HL-60 (cell line): ENCODE results near the gene RTN4R.
"Not testable (repeated sequence)": the region's sequence is repeated elsewhere in the genome, so short reads cannot be mapped to it uniquely, and the experiment has no call there.

Experiments used
- DNase-seq, 2 experiments: peaks; one replicate each; pipeline ENCODE4 v3.0.0-alpha.2; 2010 to 2020; ENCODE audit warnings: low read depth in 1 of 2, low spot score in 1 of 2
- H3K27ac ChIP-seq: fragments of 250-450 bp; sonication (Bioruptor Pico); replicated peaks from 2 replicates; pipeline ENCODE4 v1.5.1; 2020; ENCODE audit warnings: mild to moderate bottlenecking, moderate library complexity
- H3K27me3 ChIP-seq: fragments of 250-450 bp; sonication (Bioruptor Pico); 2 replicates; pipeline ENCODE4 v1.5.1; 2021; ENCODE audit warnings: mild to moderate bottlenecking, moderate library complexity; ENCODE audit not compliant: insufficient read depth, poor library complexity, severe bottlenecking
- H3K4me3 ChIP-seq: replicated peaks from 2 replicates; pipeline ENCODE4 v1.5.1; 2011; ENCODE audit warnings: mild to moderate bottlenecking, control low read depth, low read length; ENCODE audit not compliant: insufficient read depth
- GABPA ChIP-seq: IDR thresholded peaks from 2 replicates; pipeline ENCODE4 v1.6.1; 2012; ENCODE audit warnings: low read depth
- POLR2AphosphoS5 ChIP-seq: IDR thresholded peaks from 2 replicates; pipeline ENCODE4 v1.6.1; 2012; ENCODE audit warnings: low read depth
- SPI1 ChIP-seq: IDR thresholded peaks from 2 replicates; pipeline ENCODE4 v1.6.1; 2012; ENCODE audit warnings: low read depth, mild to moderate bottlenecking, borderline replicate concordance
- TF ChIP-seq, protein P1 (sequence below): IDR thresholded peaks from one replicate; pipeline ENCODE4 v1.5.1; 2011; ENCODE audit warnings: low read length, control low read depth, inconsistent platforms; ENCODE audit not compliant: insufficient read depth
- TF ChIP-seq, protein P2 (sequence below): IDR thresholded peaks from 2 replicates; pipeline ENCODE4 v1.6.1; 2012; ENCODE audit warnings: low read depth; ENCODE audit not compliant: insufficient replicate concordance

Gene RTN4R

DNA sequence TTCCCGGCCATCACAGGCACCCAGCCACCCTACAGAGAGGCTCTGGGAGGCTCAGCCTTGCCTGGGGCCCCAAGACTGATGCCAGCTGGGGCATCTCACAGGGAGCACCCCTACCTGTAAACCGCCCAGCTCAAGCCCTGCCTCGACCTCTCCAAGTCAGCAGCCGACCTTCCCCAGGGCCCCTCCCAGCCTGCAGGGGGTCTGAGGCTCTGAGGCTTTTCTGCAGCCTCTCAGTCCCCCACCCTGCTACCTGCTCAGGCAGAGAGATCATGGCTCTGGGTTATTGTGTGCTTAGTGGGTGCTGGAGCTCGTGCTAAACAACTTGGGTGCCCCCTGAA, 23.1 kb upstream of the RTN4R start:
- H3K27ac ChIP-seq, result no peak overlapping the region
- no peak for TF ChIP-seq POLR2AphosphoS5
- TF ChIP-seq GABPA, result no peak
- TF ChIP-seq, protein P1, sequence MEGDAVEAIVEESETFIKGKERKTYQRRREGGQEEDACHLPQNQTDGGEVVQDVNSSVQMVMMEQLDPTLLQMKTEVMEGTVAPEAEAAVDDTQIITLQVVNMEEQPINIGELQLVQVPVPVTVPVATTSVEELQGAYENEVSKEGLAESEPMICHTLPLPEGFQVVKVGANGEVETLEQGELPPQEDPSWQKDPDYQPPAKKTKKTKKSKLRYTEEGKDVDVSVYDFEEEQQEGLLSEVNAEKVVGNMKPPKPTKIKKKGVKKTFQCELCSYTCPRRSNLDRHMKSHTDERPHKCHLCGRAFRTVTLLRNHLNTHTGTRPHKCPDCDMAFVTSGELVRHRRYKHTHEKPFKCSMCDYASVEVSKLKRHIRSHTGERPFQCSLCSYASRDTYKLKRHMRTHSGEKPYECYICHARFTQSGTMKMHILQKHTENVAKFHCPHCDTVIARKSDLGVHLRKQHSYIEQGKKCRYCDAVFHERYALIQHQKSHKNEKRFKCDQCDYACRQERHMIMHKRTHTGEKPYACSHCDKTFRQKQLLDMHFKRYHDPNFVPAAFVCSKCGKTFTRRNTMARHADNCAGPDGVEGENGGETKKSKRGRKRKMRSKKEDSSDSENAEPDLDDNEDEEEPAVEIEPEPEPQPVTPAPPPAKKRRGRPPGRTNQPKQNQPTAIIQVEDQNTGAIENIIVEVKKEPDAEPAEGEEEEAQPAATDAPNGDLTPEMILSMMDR, result no peak
- TF ChIP-seq, protein P2, sequence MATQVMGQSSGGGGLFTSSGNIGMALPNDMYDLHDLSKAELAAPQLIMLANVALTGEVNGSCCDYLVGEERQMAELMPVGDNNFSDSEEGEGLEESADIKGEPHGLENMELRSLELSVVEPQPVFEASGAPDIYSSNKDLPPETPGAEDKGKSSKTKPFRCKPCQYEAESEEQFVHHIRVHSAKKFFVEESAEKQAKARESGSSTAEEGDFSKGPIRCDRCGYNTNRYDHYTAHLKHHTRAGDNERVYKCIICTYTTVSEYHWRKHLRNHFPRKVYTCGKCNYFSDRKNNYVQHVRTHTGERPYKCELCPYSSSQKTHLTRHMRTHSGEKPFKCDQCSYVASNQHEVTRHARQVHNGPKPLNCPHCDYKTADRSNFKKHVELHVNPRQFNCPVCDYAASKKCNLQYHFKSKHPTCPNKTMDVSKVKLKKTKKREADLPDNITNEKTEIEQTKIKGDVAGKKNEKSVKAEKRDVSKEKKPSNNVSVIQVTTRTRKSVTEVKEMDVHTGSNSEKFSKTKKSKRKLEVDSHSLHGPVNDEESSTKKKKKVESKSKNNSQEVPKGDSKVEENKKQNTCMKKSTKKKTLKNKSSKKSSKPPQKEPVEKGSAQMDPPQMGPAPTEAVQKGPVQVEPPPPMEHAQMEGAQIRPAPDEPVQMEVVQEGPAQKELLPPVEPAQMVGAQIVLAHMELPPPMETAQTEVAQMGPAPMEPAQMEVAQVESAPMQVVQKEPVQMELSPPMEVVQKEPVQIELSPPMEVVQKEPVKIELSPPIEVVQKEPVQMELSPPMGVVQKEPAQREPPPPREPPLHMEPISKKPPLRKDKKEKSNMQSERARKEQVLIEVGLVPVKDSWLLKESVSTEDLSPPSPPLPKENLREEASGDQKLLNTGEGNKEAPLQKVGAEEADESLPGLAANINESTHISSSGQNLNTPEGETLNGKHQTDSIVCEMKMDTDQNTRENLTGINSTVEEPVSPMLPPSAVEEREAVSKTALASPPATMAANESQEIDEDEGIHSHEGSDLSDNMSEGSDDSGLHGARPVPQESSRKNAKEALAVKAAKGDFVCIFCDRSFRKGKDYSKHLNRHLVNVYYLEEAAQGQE, result no peak
- TF ChIP-seq SPI1, result no peak
- DNase-seq, result no peak
- H3K27me3 ChIP-seq, result no peaks in the 10 kb centered on the region
- H3K4me3 ChIP-seq, result no peak overlapping the region

DNA sequence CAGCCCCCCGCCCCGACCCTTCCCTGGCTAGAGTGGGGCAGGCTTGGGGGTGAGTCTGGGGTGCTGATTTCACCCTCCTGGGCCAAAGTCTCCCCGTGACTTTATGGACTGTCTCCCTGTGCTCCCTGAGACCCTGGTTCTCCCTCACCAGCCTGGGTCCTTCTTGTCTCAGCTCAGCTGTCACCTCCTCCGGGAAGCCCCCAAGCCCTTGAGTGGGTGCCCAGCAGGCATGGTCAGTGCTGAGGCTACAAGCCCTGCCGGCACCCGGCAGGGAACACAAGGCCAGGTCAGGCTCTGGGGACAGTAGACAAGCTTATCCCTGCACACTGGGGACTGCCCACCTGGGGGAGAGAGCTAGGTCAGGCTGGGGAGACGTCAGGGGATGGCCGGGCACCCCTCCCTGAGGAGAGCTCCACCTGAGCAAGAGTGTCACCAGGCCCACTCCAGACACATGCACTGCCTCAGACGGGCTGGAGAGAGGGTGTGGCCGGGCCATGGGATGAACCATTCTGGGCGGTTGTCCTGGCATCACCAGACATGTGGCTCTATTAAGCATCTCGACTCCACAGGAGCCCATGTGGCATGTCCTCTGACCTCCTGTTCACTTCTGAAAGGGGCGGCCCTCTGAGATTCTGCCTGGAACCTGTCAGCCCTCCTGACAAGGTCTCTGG, 22.6 kb upstream of the RTN4R start:
- no peak for DNase-seq
- no peak overlapping the region for H3K27ac ChIP-seq
- H3K4me3 ChIP-seq, result no peak overlapping the region
- no peaks in the 10 kb centered on the region for H3K27me3 ChIP-seq
- no peak for TF ChIP-seq SPI1
- TF ChIP-seq, protein P1, result no peak
- no peak for TF ChIP-seq POLR2AphosphoS5
- TF ChIP-seq, protein P2, result no peak
- TF ChIP-seq GABPA, result no peak

DNA sequence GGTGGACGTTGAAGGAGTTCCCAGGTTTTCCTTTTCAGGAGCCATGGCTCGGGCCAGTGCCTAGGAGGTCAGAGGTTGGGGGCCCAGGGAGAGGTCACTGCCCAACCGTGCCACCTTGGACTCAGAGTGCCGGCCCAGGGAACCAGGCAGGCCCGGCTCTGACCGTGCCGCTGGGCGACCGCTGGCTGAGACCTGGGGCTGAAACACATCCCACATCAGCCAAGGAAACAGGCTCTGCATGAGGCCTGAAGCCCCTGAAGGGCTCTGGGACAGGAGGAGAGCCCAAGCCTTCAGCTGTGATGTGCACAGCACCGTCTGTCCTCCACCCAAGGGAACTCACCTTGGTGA, 21.9 kb upstream of the RTN4R start:
- no peak for DNase-seq
- no peaks in the 10 kb centered on the region for H3K27me3 ChIP-seq
- H3K27ac ChIP-seq, result no peak overlapping the region
- TF ChIP-seq POLR2AphosphoS5, result no peak
- TF ChIP-seq, protein P1, result no peak
- no peak overlapping the region for H3K4me3 ChIP-seq

DNA sequence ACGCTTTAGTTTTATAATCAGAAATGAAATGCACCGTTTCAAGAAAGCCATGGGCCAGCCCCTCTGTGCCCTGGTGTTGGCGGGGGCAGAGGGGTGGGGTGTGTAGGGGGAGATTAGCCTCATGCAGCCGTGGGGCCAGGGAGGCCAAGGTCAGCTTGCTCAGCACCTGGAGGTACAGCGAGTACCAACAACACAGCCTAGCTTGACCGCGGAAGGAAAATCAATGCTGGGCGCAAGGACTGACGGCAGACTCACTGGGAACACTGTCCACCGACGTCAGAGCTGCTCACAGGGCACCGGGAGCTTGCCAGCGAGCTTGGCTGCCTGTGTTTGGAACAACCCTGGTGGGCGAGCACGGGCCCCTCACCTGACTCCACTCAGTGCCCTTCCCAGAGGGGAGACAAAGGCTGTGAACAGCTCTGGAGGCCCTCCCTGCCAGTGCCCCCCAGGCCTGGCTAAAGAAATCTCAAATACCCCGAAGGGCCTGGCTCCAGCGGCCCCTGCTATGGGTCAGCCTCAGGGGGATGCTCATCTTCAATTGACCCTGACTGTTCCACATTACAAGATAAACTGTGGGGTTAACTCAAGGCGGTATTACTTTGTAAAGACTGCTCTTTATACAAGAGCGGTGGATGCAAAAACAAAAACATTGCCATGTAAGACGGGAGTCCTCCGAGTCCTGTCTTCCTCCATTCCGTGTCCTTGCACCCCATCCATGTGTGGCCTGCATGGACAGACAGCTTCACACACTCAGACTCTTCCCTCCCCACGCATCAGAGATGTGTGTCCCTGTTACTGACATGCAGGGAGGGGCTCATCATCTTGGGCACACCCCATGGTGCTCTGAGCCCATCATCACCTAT, 21.3 kb upstream of the RTN4R start:
- DNase-seq, H3K27ac ChIP-seq, H3K4me3 ChIP-seq, H3K27me3 ChIP-seq: not testable (repeated sequence)

DNA sequence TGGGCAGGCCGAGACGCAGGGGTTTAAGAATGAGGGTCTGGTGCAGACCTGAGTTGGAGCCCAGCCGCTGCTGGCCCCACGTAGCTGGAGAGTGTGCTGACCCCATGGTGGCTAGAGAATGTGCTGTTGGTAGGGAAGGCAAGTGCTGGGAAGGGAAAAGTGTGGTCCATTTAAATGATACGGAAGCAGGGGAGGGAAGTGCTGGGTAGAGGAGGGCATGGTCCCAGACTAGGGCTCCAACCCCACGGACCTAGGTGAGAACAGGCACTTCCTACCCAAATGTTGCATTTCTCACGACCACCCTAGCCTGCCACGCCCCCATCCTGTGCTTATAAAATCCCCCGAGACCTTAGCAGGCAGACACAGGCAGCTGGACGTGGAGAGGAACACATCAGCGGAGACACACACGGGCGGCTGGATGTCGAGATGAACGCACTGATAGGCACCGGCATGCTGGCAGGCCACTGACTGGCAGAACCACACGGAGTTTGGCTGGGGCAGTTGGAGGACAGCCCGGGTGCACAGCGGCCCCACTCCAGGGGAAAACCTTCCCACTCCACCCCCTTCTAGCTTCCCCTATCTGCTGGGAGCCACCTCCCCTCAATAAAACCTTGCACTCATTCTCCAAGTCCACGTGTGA, 18.8 kb upstream of the RTN4R start:
- DNase-seq, H3K4me3 ChIP-seq, H3K27ac ChIP-seq, H3K27me3 ChIP-seq: not testable (repeated sequence)

DNA sequence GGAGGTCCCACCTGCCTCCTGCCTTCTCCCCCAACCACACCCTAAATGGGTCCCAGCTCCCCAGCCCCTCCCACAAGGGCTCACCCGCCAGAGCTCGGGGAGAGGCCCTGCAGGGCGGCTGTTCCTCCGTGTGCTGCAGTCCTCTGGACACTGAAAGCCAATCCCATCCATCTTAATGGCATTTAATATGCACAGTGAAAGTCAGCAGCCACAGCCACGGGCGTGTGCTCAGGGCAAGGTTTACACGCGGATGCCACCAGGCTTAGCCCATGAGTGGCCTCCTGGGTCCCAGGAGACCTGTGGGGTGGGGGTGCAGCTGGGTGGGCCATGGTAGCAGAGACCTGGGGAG, 18.2 kb upstream of the RTN4R start:
- not testable (repeated sequence) for DNase-seq, H3K27me3 ChIP-seq, H3K27ac ChIP-seq, H3K4me3 ChIP-seq
